ENCODE measurements around the gene MOB2. TPM values are rescaled to one million over a fixed set of nuclear protein-coding genes. Genes with fewer than 3 reads are reported as not detected.
"Not testable (repeated sequence)": the region's sequence is repeated elsewhere in the genome, so short reads cannot be mapped to it uniquely, and the experiment has no call there.

MOB2 gene
- total and polyA plus RNA-seq, 9 of the 15 experiments (the other 6 are each of a cell fraction or from before 2014, with no cell fraction given): 0.17 to 36.8 (median 19.2) TPM

DNA sequence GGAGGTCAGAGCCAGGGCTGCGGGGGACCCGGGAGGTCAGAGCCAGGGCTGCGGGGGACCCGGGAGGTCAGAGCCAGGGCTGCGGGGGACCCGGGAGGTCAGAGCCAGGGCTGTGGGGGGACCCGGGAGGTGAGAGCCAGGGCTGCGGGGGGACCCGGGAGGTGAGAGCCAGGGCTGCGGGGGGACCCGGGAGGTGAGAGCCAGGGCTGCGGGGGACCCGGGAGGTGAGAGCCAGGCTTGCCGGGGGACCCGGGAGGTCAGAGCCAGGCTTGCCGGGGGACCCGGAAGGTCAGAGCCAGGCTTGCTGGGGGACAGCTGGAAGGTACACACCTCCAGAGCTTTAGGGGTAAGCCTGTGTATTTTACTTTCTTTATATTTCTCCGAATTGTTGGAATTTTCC lies 23.8 kb upstream of the MOB2 start:
- 38% methylated on average over 1 of the region's 18 CpGs for WGBS (ENCODE audit: insufficient coverage, low coverage, missing lambda C conversion rate)

DNA sequence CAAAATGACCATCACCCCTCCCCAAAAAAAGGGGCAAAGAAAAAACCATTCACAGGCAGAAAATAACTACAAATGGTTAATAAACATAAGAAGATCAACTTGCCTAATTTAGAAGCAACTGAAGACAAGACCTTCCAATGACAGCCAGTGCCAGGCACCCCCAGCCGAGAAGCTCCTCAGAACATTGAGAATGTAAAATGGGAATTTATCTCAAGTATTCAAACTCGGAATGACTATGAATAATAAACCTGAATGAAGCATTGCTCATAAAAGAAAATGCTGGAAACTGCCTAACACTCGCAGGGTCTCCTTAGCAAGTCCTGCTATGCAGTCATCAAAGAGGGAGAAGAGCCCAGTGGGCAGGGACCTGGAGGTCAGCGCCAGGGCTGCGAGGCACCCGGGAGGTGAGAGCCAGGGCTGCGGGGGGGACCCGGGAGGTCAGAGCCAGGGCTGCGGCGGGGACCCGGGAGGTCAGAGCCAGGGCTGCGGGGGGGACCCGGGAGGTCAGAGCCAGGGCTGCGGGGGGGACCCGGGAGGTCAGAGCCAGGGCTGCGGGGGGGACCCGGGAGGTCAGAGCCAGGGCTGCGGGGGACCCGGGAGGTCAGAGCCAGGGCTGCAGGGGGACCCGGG lies 23.2 kb upstream of the MOB2 start:
- CTCF ChIA-PET (ENCODE audit: low intra/inter-chr PET ratio): no interaction called here
- no peak for FAIRE-seq
- intact Hi-C loops (cut with micrococcal nuclease): no loop called here

More for the DNA sequence above, 23.8 kb upstream of the MOB2 start:
- H3K36me3 ChIP-seq (ENCODE audit: control insufficient read depth, insufficient read depth, low read length); H3K4me3 ChIP-seq; intact Hi-C loops (cut with micrococcal nuclease); H3K9me3 ChIP-seq (replicated peaks; ENCODE audit: control insufficient read depth, insufficient read depth, low read depth, low read length); in situ Hi-C loops (cut with MboI); H2AFZ ChIP-seq (ENCODE audit: low read depth, low read length); ATAC-seq; H3K27ac ChIP-seq (ENCODE audit: extremely low read depth, low read depth, low read length); H3K27me3 ChIP-seq (ENCODE audit: control insufficient read depth in 2 of 2, insufficient read depth in 2 of 2, low read length in 2 of 2); CTCF ChIA-PET (ENCODE audit: low intra/inter-chr PET ratio); BruUV-seq (replicated peaks); FAIRE-seq; DNase-seq (ENCODE audit: extremely low read depth in 1 of 4, low spot score in 3 of 4); H3K9ac ChIP-seq (ENCODE audit: insufficient read depth in 1 of 2, low read depth in 2 of 2, low read length in 2 of 2); H3K4me2 ChIP-seq (ENCODE audit: insufficient read depth, low read length): not testable (repeated sequence)
- Histone ChIP-seq H4K20me1 (replicated peaks; ENCODE audit: control insufficient read depth, insufficient read depth, low read length) (peaks cover 69% of the 10 kb centered on the region), H3K79me2 (ENCODE audit: control insufficient read depth, insufficient read depth, low read length) (peaks cover 13% of the 10 kb centered on the region), H3K4me1 (replicated peaks in 1 of 2; ENCODE audit: control insufficient read depth in 2 of 2, insufficient read depth in 2 of 2, low read length in 2 of 2) (peaks cover 9 to 42% of the 10 kb centered on the region in 2 experiments), H3K9me1 (ENCODE audit: control insufficient read depth, insufficient read depth, low read length) (peaks cover 13% of the 10 kb centered on the region)
- POLR2A ChIA-PET: interaction anchor here (0.5 kb wide), 1 partner anchor 14 kb away, joined by 3 read pairs; no protein-coding TSS in a partner anchor

More for the DNA sequence above, 23.2 kb upstream of the MOB2 start:
- H3K79me2 ChIP-seq (ENCODE audit: control insufficient read depth, insufficient read depth, low read length): peaks cover 7% of the 10 kb centered on the region
- in situ Hi-C loops (cut with MboI): no loop called here
- peaks cover 67% of the 10 kb centered on the region for H4K20me1 ChIP-seq (replicated peaks; ENCODE audit: control insufficient read depth, insufficient read depth, low read length)
- H3K4me1 ChIP-seq (replicated peaks in 1 of 2; ENCODE audit: control insufficient read depth in 2 of 2, insufficient read depth in 2 of 2, low read length in 2 of 2): peaks cover 9 to 36% of the 10 kb centered on the region in 2 experiments
- POLR2A ChIA-PET: interaction anchor here (0.5 kb wide), 1 partner anchor 13 kb away, joined by 3 read pairs; no protein-coding TSS in a partner anchor
- TF ChIP-seq PKNOX1 (IDR thresholded peaks at IDR 0.05) (no peak), KLF6 (CRISPR knock-in tag; IDR thresholded peaks at IDR 0.05; ENCODE audit: borderline replicate concordance) (no peak), ZC3H8 (IDR thresholded peaks at IDR 0.05) (no peak), PHF8 (IDR thresholded peaks at IDR 0.05; ENCODE audit: borderline replicate concordance, low read length) (no peak), CBX2 (IDR thresholded peaks at IDR 0.05; ENCODE audit: insufficient read depth, low read length, poor library complexity, severe bottlenecking) (no peak), TAL1 (IDR thresholded peaks at IDR 0.05) (no peak), ZNF253 (CRISPR knock-in tag; conservative IDR thresholded peaks at IDR 0.05) (no peak), ZNF134 (CRISPR knock-in tag; conservative IDR thresholded peaks at IDR 0.05) (no peak), ZNF121 (CRISPR knock-in tag; conservative IDR thresholded peaks at IDR 0.05) (no peak), NFATC3 (IDR thresholded peaks at IDR 0.05) (no peak), TARDBP (IDR thresholded peaks at IDR 0.05) (no peak), ZNF311 (CRISPR knock-in tag; IDR thresholded peaks at IDR 0.05) (no peak), ZNF583 (CRISPR knock-in tag; IDR thresholded peaks at IDR 0.05) (no peak), MED1 (CRISPR knock-in tag; IDR thresholded peaks at IDR 0.05; ENCODE audit: borderline replicate concordance) (no peak)
- no TSS peak for BruUV-seq (replicated peaks)
- WGBS (ENCODE audit: insufficient coverage, low coverage, missing lambda C conversion rate): 53% methylated on average over 5 of the region's 20 CpGs
- H3K27ac ChIP-seq (ENCODE audit: extremely low read depth, low read depth, low read length): no peak overlapping the region
- H3K9ac ChIP-seq (ENCODE audit: insufficient read depth in 1 of 2, low read depth in 2 of 2, low read length in 2 of 2): no peak overlapping the region
- DNase-seq (ENCODE audit: extremely low read depth in 1 of 4, low spot score in 3 of 4) (no peak), ATAC-seq (no peak)
- H3K27me3 ChIP-seq (ENCODE audit: control insufficient read depth in 2 of 2, insufficient read depth in 2 of 2, low read length in 2 of 2): no peaks in the 10 kb centered on the region
- no peak overlapping the region for H3K4me2 ChIP-seq (ENCODE audit: insufficient read depth, low read length)
- no peaks in the 10 kb centered on the region for H3K9me3 ChIP-seq (replicated peaks; ENCODE audit: control insufficient read depth, insufficient read depth, low read depth, low read length)
- no peaks in the 10 kb centered on the region for H3K36me3 ChIP-seq (ENCODE audit: control insufficient read depth, insufficient read depth, low read length)
- peaks cover 12% of the 10 kb centered on the region for H3K9me1 ChIP-seq (ENCODE audit: control insufficient read depth, insufficient read depth, low read length)
- no peak overlapping the region for H2AFZ ChIP-seq (ENCODE audit: low read depth, low read length)
- H3K4me3 ChIP-seq: no peak overlapping the region
